ENCODE results near the gene COX4I2. TPM values are rescaled to one million over a fixed set of nuclear protein-coding genes. Genes with fewer than 3 reads are reported as not detected.

The COX4I2 gene
- total RNA-seq, 1 experiment from 2014 or later, result not detected

DNA sequence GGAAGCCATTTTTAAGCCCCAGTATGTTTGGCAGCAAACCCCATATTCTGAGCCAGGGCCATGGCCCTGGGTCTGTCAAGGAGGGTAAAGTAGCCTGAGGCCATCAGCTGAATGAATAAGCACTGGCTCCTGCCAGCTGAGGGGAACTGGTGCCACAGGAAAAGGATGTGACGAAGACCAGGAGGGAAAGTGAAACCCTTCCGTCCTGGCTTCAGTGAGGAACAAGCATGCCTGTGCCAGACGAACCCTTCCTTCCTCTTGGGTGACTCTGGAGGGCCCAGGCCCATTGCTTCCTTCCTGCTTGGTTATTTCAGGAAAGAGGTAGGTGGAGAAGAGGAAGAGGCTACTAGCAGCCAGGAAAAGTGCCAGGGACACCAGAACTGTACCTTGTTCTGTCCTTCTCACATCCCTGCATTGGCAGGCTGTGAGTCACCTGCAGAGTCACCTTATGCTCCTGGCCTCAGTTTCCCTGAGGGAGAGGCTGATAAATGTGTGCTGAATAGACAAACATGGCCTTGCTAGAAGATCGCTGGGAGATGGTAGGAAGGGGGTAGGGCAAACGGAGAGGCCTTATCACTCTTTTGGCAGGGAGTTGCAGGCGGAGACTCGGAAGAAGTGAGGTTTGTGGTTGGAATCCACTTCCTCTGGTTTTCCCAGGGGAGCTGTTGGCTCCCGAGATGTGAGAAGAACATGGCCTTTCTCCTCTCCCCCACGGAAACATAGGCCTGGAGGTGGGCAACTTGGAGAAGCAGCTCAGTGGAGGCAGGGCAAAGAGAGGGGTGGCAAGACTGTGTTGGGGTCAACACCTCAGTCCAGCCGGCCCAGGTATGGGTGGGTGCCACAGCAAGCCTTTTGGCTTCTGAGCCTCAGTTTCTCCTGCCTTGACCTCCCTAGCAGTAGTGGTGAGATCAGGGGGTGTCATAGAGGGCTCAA, 37.4 kb downstream of the COX4I2 start:
- DNase-seq (ENCODE audit: low read depth, low spot score) (no peak), ATAC-seq (peak; percentile 23)
- H3K4me1 ChIP-seq (ENCODE audit: control insufficient read depth, insufficient read depth, low read length), result peaks cover 72% of the 10 kb centered on the region
- intact Hi-C loops (cut with micrococcal nuclease; ENCODE audit: unreplicated experiment), result loop anchor here (5.0 kb wide), 1 partner anchor 47 kb away; the partner anchor contains the start of gene BCL2L1
- H3K9me3 ChIP-seq (ENCODE audit: control insufficient read depth, insufficient read depth, low read depth, low read length), result no peaks in the 10 kb centered on the region
- ChIA-PET POLR2A (interaction anchor here (0.6 to 0.7 kb wide), 2 partner anchors 49 to 71 kb away, joined by 7 to 11 read pairs; no protein-coding TSS in a partner anchor), CTCF (interaction anchor here (0.6 to 1.8 kb wide), 9 partner anchors 9 to 415 kb away, joined by 4 to 18 read pairs (median 6); no protein-coding TSS in a partner anchor)
- H3K27me3 ChIP-seq (ENCODE audit: control insufficient read depth, insufficient read depth, low read length), result no peaks in the 10 kb centered on the region
- in situ Hi-C loops (cut with HindIII; ENCODE audit: low pct_unique_long_range_greater_than_20kb, low sequenced_read_pairs), result no loop called here
- H3K4me3 ChIP-seq (ENCODE audit: low read depth in 2 of 2, low read length in 2 of 2), result no peak overlapping the region
- H3K27ac ChIP-seq (ENCODE audit: low read length), result peak overlapping the region; percentile 27
- TF ChIP-seq, protein P1, sequence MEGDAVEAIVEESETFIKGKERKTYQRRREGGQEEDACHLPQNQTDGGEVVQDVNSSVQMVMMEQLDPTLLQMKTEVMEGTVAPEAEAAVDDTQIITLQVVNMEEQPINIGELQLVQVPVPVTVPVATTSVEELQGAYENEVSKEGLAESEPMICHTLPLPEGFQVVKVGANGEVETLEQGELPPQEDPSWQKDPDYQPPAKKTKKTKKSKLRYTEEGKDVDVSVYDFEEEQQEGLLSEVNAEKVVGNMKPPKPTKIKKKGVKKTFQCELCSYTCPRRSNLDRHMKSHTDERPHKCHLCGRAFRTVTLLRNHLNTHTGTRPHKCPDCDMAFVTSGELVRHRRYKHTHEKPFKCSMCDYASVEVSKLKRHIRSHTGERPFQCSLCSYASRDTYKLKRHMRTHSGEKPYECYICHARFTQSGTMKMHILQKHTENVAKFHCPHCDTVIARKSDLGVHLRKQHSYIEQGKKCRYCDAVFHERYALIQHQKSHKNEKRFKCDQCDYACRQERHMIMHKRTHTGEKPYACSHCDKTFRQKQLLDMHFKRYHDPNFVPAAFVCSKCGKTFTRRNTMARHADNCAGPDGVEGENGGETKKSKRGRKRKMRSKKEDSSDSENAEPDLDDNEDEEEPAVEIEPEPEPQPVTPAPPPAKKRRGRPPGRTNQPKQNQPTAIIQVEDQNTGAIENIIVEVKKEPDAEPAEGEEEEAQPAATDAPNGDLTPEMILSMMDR (IDR thresholded peaks at IDR 0.05), result no peak
- TF ChIP-seq, protein P2, sequence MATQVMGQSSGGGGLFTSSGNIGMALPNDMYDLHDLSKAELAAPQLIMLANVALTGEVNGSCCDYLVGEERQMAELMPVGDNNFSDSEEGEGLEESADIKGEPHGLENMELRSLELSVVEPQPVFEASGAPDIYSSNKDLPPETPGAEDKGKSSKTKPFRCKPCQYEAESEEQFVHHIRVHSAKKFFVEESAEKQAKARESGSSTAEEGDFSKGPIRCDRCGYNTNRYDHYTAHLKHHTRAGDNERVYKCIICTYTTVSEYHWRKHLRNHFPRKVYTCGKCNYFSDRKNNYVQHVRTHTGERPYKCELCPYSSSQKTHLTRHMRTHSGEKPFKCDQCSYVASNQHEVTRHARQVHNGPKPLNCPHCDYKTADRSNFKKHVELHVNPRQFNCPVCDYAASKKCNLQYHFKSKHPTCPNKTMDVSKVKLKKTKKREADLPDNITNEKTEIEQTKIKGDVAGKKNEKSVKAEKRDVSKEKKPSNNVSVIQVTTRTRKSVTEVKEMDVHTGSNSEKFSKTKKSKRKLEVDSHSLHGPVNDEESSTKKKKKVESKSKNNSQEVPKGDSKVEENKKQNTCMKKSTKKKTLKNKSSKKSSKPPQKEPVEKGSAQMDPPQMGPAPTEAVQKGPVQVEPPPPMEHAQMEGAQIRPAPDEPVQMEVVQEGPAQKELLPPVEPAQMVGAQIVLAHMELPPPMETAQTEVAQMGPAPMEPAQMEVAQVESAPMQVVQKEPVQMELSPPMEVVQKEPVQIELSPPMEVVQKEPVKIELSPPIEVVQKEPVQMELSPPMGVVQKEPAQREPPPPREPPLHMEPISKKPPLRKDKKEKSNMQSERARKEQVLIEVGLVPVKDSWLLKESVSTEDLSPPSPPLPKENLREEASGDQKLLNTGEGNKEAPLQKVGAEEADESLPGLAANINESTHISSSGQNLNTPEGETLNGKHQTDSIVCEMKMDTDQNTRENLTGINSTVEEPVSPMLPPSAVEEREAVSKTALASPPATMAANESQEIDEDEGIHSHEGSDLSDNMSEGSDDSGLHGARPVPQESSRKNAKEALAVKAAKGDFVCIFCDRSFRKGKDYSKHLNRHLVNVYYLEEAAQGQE (IDR thresholded peaks at IDR 0.05; ENCODE audit: insufficient read depth in 1 of 2, low read depth in 2 of 2, low read length in 1 of 2), result no peak
- peak; percentile 41 for TF ChIP-seq POLR2AphosphoS5 (IDR thresholded peaks at IDR 0.05; ENCODE audit: low read depth, low read length)
- BruUV-seq (replicated peaks), result no TSS peak
- H3K36me3 ChIP-seq (ENCODE audit: control insufficient read depth, insufficient read depth, low read length), result peaks cover 4% of the 10 kb centered on the region; the same call in 1 of the 2 replicates

DNA sequence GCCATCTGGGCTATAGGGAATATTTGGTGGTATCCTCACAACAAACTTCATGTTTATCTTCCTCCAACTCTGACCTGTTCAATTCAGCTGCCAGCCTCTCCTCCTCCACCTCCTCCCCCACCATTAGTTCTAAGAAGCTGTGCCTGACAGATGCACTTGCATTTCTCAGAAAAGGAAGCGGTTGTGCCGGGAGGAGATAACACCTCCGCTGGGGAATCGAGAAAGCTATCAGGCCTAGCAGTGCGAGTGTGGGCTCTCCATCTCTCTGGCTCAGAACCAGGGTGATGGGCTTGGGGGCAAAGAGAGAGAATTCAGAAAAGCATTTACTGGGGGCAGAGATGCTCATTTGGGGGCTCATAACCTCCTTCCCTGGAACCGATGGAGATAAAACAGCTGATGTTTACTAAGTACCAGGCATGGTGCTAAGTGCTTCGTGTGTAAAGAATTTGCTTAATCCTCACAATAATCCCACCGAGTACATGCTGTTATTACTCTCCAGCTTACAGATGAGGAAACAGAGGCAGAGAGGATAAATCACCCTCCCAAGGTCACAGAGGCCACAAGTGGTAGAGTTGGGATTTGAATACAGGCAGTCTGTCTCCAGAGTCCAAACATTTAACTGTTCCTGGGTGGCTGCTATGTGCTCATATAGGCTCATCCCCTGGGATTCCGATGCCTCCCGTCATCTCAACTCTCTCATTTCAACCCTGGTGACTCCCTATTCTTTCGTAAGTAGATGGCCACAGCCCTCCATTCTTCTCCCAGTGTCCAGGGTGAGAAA, 38.3 kb downstream of the COX4I2 start:
- Histone ChIP-seq H3K4me3 (ENCODE audit: low read depth in 2 of 2, low read length in 2 of 2) (no peak overlapping the region), H3K9me3 (ENCODE audit: control insufficient read depth, insufficient read depth, low read depth, low read length) (no peaks in the 10 kb centered on the region), H3K4me1 (ENCODE audit: control insufficient read depth, insufficient read depth, low read length) (peaks cover 72% of the 10 kb centered on the region), H3K27ac (ENCODE audit: low read length) (peak overlapping the region; percentile 27), H3K27me3 (ENCODE audit: control insufficient read depth, insufficient read depth, low read length) (no peaks in the 10 kb centered on the region), H3K36me3 (ENCODE audit: control insufficient read depth, insufficient read depth, low read length) (peaks cover 4% of the 10 kb centered on the region; the same call in 1 of the 2 replicates)
- ChIA-PET CTCF (interaction anchor here (0.6 to 1.8 kb wide), 7 partner anchors 8 to 416 kb away, joined by 3 to 9 read pairs (median 4); no protein-coding TSS in a partner anchor), POLR2A (interaction anchor here (0.6 kb wide), 1 partner anchor 50 kb away, joined by 3 read pairs; no protein-coding TSS in a partner anchor)
- DNase-seq (ENCODE audit: low read depth, low spot score) (no peak), ATAC-seq (no peak)
- in situ Hi-C loops (cut with HindIII; ENCODE audit: low pct_unique_long_range_greater_than_20kb, low sequenced_read_pairs), result no loop called here
- TSS peak; percentile 5 for BruUV-seq (replicated peaks)
- intact Hi-C loops (cut with micrococcal nuclease; ENCODE audit: unreplicated experiment), result loop anchor here (5.0 kb wide), 1 partner anchor 46 kb away; the partner anchor contains the start of gene BCL2L1
- TF ChIP-seq, protein P1 (IDR thresholded peaks at IDR 0.05), result no peak
- TF ChIP-seq, protein P2 (IDR thresholded peaks at IDR 0.05; ENCODE audit: insufficient read depth in 1 of 2, low read depth in 2 of 2, low read length in 1 of 2), result no peak
- no peak; the same call in 1 of the 2 replicates for TF ChIP-seq POLR2AphosphoS5 (IDR thresholded peaks at IDR 0.05; ENCODE audit: low read depth, low read length)
- no peak for TF ChIP-seq SIN3A (IDR thresholded peaks at IDR 0.05; ENCODE audit: borderline replicate concordance, insufficient read depth, low read depth, low read length)
- no peak for TF ChIP-seq TCF7L2 (IDR thresholded peaks at IDR 0.05; ENCODE audit: low read depth, low read length)

Data from Panc1 (cell line).